ENCODE measurements around the gene ZNF805. TPM values are rescaled to one million over a fixed set of nuclear protein-coding genes. Genes with fewer than 3 reads are reported as not detected.

The ZNF805 gene
- total and polyA plus RNA-seq, 2 of the 13 experiments (the other 11 are each of a cell fraction or from before 2014, with no cell fraction given): 5.1 to 12.8 TPM

DNA sequence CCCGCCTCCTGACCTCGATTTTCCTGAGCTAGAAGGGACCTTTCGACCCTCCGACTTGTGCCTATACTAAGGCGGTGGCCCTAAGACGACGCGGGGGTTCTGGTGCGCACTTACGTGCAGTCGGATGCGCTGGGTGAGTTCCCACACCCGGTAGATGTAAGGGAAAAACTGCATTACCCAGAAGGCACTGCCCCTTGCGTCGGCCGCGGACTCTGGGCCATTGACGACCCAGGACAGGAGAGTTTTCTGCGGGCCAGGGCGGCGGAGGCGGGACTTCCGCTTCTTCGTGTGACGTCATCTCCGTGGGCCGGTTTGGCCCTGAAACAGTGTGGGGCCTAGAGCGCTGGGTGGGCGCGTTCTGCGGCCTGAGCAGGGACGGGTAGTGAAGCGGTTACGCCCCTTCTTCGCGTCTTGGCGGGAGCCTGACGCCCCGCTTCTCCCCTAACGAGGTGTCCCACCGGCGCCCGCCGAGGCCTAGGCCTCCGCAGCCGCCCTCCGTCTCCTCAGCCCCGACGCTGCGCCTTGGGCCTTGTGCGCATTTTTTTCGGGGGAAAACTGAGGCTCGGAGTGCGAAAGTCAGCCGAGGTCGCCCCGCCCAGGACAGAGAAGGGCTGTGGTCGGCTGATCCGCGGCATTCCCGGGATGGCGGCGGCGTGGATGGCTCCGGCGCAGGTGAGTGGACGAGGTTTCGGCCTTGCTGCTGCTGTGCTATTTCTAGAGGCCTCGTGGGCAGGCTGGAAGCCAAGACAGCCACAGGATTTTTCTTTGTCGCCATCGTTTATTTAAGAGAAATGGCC, 39.9 kb downstream of the ZNF805 start, which contains the start of gene ZNF460 (continued):
- TF ChIP-seq, protein P1, sequence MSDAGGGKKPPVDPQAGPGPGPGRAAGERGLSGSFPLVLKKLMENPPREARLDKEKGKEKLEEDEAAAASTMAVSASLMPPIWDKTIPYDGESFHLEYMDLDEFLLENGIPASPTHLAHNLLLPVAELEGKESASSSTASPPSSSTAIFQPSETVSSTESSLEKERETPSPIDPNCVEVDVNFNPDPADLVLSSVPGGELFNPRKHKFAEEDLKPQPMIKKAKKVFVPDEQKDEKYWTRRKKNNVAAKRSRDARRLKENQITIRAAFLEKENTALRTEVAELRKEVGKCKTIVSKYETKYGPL (CRISPR knock-in tag; IDR thresholded peaks at IDR 0.05): no peak
- TF ChIP-seq RBM22 (optimal IDR thresholded peaks at IDR 0.05; ENCODE audit: low read length) (peak; percentile 61), ZNF333 (CRISPR knock-in tag; IDR thresholded peaks at IDR 0.05; ENCODE audit: borderline replicate concordance) (no peak), HNF4G (IDR thresholded peaks at IDR 0.05; ENCODE audit: borderline replicate concordance, low read depth, low read length) (no peak), HNF4G (CRISPR knock-in tag; IDR thresholded peaks at IDR 0.05; ENCODE audit: borderline replicate concordance, low read depth) (0 out of 2 replicates have a peak, but pooled peaks have one; percentile 6), NFATC3 (CRISPR knock-in tag; IDR thresholded peaks at IDR 0.05) (no peak), CREM (IDR thresholded peaks at IDR 0.05) (peak; percentile 97), CREM (CRISPR knock-in tag; IDR thresholded peaks at IDR 0.05) (peak; percentile 80; the same call in 1 of the 2 replicates), RFX5 (IDR thresholded peaks at IDR 0.05; ENCODE audit: low read depth, low read length) (peak; percentile 78; the same call in 1 of the 2 replicates), ZNF530 (CRISPR knock-in tag; IDR thresholded peaks at IDR 0.05; ENCODE audit: low read depth) (no peak), LCORL (IDR thresholded peaks at IDR 0.05) (no peak), LCORL (CRISPR knock-in tag; IDR thresholded peaks at IDR 0.05) (peak; percentile 55; the same call in 1 of the 2 replicates), PHF20 (CRISPR knock-in tag; IDR thresholded peaks at IDR 0.05) (peak; percentile 92)
- TF ChIP-seq, protein P2, sequence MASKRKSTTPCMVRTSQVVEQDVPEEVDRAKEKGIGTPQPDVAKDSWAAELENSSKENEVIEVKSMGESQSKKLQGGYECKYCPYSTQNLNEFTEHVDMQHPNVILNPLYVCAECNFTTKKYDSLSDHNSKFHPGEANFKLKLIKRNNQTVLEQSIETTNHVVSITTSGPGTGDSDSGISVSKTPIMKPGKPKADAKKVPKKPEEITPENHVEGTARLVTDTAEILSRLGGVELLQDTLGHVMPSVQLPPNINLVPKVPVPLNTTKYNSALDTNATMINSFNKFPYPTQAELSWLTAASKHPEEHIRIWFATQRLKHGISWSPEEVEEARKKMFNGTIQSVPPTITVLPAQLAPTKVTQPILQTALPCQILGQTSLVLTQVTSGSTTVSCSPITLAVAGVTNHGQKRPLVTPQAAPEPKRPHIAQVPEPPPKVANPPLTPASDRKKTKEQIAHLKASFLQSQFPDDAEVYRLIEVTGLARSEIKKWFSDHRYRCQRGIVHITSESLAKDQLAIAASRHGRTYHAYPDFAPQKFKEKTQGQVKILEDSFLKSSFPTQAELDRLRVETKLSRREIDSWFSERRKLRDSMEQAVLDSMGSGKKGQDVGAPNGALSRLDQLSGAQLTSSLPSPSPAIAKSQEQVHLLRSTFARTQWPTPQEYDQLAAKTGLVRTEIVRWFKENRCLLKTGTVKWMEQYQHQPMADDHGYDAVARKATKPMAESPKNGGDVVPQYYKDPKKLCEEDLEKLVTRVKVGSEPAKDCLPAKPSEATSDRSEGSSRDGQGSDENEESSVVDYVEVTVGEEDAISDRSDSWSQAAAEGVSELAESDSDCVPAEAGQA (IDR thresholded peaks at IDR 0.05; ENCODE audit: low read depth): peak; percentile 83
- TF ChIP-seq, protein P2 (CRISPR knock-in tag; IDR thresholded peaks at IDR 0.05; ENCODE audit: borderline replicate concordance): no peak; the same call in none of the 2 replicates
- TF ChIP-seq, protein P3, sequence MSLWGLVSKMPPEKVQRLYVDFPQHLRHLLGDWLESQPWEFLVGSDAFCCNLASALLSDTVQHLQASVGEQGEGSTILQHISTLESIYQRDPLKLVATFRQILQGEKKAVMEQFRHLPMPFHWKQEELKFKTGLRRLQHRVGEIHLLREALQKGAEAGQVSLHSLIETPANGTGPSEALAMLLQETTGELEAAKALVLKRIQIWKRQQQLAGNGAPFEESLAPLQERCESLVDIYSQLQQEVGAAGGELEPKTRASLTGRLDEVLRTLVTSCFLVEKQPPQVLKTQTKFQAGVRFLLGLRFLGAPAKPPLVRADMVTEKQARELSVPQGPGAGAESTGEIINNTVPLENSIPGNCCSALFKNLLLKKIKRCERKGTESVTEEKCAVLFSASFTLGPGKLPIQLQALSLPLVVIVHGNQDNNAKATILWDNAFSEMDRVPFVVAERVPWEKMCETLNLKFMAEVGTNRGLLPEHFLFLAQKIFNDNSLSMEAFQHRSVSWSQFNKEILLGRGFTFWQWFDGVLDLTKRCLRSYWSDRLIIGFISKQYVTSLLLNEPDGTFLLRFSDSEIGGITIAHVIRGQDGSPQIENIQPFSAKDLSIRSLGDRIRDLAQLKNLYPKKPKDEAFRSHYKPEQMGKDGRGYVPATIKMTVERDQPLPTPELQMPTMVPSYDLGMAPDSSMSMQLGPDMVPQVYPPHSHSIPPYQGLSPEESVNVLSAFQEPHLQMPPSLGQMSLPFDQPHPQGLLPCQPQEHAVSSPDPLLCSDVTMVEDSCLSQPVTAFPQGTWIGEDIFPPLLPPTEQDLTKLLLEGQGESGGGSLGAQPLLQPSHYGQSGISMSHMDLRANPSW (CRISPR knock-in tag; IDR thresholded peaks at IDR 0.05; ENCODE audit: borderline replicate concordance): peak; percentile 80; the same call in 1 of the 2 replicates
- TF ChIP-seq, protein P4, sequence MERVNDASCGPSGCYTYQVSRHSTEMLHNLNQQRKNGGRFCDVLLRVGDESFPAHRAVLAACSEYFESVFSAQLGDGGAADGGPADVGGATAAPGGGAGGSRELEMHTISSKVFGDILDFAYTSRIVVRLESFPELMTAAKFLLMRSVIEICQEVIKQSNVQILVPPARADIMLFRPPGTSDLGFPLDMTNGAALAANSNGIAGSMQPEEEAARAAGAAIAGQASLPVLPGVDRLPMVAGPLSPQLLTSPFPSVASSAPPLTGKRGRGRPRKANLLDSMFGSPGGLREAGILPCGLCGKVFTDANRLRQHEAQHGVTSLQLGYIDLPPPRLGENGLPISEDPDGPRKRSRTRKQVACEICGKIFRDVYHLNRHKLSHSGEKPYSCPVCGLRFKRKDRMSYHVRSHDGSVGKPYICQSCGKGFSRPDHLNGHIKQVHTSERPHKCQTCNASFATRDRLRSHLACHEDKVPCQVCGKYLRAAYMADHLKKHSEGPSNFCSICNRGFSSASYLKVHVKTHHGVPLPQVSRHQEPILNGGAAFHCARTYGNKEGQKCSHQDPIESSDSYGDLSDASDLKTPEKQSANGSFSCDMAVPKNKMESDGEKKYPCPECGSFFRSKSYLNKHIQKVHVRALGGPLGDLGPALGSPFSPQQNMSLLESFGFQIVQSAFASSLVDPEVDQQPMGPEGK (CRISPR knock-in tag; IDR thresholded peaks at IDR 0.05): peak; percentile 48; the same call in 1 of the 2 replicates

Data from HepG2 (cell line).